HG02588 (cell line): Measurements from ENCODE around the gene HAUS6.
"Not testable (repeated sequence)": the region's sequence is repeated elsewhere in the genome, so short reads cannot be mapped to it uniquely, and the experiment has no call there.

Experiments
- ATAC-seq: cut with Tn5 transposase; IDR thresholded peaks from one replicate; pipeline ENCODE4 v1.9.1; 2021; ENCODE audit warnings: mild to moderate bottlenecking, moderate library complexity; ENCODE audit not compliant: unreplicated experiment

Gene HAUS6

DNA sequence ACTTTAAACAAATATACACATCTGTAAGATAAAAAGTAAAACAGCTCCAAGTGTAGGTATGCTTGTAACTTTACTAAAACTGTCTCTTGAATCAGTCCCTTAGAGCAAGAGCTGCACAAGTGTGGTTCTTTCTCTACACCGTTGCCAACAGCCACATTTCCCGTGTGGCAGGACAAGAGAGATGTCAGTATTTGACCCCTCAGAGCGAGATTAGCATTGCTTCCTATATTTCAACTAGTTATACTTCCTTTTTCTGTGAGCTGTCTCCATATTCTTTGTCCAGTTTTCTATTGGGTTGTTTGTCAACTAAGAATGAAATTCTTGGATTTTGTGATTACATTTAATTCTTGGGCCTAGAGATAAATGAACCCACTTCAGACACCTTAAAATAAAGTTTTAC, 16.5 kb upstream of the HAUS6 start:
- ATAC-seq, result no peak

- no peak for ATAC-seq
Observed at GRCh38 chr9:19117039-19117716, 14.5 kb upstream of the HAUS6 start.

DNA sequence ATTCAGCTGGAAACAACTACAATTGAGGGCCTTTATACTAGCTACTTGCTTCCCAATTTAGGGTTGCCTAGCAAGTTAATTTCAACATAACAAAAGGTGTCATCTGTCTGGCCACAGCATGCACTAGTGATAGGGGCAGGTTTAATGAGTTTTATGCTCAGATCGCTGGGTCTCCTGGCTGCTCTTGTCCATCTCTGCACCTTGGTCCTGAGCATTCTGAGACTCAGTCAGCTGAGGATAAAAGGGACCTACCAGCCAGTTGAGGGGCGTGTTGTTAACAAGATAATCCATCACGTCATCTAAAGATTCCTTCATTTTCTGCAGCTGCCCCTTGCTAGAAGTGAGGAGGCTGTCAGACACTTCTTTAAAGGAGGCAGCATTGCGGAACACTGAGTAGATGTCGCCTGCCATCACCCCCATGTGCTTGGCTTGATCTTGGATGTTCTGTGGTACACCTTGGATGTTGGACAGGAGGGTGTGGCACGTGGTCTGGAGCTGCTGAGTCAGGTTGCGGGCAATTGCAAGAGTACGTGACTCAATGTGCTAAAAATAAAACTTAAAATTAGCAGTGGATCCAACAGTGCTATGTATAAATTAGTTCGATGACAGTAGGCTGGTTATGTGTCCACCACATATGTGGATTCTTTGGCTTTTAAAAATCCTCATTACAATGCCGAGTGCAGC, 13.5 kb upstream of the HAUS6 start:
- no peak for ATAC-seq

DNA sequence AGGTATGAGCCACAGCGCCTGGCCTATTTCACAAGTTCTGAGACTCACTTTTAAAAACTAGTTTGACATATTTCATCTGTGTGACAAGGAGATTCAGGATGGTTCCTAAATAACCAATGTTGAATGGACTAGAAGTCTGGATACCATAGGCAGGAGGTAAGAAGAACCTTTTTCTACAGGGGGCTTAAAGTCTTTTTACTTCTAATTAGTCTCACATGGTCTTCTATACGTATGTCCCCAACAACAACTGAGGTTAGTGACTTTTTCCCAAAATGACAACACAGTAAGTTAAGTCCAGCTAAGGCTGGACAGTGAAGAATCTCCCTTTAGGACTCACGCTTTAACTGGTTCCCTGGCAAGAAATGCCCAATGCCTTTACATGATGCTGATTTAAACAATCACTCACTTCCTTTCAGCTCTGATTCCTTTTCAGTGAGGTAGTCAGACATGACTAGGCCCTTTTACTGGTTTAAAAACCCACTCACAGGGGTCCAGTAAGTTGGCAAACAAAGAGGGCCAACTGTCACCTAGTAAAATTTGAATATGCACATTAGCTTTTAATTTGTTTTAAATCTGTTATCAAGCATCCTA, 12.1 kb upstream of the HAUS6 start:
- no peak for ATAC-seq

- no peak for ATAC-seq
Observed at GRCh38 chr9:19113964-19114679, 11.4 kb upstream of the HAUS6 start.

DNA sequence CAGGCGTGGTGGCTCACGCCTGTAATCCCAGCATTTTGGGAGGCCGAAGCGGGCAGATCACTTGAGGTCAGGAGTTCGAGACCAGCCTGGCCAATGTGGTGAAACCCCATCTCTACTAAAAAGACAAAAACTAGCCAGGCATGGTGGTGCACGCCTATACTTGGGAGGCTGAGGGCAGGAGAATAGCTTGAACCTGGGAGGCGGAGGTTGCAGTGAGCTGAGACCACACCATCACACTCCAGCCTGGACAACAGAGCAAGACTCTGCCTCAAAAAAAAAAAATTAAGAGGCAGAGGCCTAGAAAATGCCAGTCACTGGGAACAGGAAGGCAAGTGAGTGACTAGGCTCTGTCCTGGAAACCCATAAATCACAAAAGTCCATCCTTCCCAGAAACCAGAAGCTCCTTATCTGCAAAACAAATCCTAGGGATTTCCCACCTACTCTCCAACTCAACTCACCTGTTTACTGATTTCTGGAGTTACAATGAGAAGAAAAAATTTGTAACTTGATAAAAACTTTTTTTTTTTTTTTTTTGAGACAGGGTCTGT, 10.4 kb upstream of the HAUS6 start:
- not testable (repeated sequence) for ATAC-seq

DNA sequence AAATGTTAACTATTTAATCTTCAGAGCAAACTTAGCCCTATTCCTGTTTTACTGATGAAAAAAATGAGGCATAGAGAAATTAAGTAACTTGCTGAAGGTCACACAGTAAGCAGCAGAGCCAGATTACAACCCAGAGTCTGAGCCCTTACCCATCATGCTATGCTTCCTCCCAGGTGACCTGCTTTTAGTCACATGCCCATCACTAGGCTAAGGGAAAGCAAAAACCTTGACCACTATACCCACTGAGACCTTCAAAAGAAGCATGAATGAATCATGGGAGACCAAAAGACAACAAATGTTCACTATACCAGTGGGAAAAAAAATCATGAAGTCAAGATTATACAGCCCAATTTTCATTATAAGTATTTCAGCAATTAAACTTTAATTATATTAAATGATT, 5.3 kb upstream of the HAUS6 start:
- no peak for ATAC-seq

- ATAC-seq, result no peak
Observed at GRCh38 chr9:19104515-19105282, 2.0 kb upstream of the HAUS6 start.

DNA sequence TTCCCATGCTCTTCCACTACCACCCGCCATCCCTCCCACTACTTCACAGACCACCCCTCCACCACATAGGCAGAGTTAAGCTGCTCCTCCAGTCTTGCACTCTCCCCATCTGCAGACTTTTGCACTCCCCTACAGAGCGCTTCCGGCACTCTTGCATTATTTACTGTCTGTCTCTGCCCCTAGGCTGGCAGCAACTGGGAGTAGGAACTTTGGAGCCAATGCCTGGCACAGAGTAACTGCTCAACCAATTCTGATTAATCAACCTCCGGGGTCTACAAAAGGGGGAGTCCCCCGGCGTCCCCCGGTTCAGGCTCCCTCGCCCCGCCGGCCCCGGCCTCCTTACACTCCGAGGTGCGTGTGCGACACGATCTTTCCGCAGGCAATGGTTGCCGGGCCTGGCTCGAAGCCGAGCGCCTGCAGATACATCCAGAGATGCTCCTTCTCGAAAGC, 498 bp downstream of the HAUS6 start:
- ATAC-seq, result peak; percentile 12

GRCh38 chr9:19101203-19101602, 1.5 kb downstream of the HAUS6 start:
- no peak for ATAC-seq

DNA sequence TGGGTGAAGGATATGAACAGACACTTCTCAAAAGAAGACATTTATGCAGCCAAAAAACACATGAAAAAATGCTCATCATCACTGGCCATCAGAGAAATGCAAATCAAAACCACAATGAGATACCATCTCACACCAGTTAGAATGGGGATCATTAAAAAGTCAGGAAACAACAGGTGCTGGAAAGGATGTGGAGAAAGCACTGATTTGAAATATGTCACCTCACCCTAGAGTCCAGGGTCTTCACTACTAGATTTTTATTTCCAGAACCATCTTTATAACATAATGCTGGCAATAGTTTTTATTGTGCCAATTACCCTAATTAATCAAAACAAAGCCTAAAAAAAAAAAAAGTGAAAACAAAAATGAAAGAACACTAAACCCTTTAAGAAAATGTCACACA, 5.3 kb downstream of the HAUS6 start:
- ATAC-seq, result not testable (repeated sequence)

- ATAC-seq, result no peak
Observed at GRCh38 chr9:19087106-19088000, 15.4 kb downstream of the HAUS6 start.

GRCh38 chr9:19085295-19085694, 17.4 kb downstream of the HAUS6 start:
- ATAC-seq, result no peak

DNA sequence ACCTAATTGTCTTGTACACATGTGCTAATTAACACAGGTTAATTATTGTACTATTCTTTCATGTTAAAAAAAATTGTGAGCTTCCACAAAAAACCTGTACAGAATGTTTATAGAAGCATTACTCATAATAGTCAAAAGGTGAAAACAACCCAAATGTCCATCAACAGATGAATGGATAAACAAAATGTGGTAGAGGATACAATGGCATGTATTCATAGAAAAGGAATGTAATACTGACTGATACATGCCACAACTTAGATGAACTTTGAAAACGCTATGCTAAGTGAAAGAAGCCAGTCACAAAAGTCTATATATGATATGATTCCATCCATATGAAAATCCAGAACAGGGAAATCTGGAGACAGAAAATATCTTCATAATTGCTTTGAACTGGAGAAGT, 27.9 kb downstream of the HAUS6 start:
- no peak for ATAC-seq

GRCh38 chr9:19074229-19074628, 28.5 kb downstream of the HAUS6 start:
- no peak for ATAC-seq

DNA sequence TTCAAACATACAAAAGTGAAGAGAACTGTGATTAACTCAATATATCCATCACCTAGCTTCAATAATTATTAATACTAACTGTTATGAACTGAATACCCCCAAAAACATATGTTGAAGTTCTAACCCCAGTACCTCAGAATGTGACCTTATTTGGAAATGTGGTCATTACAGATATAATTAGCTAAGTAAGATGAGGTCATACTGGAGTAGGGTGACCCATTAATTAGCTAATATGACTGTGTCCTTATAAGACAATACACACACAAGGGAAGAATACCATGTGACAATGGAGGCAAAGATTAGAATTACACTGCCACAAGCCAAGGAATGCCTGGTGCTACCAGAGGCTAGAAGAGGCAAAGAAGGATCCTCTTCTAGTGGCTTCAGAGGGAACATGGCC, 45.7 kb downstream of the HAUS6 start:
- no peak for ATAC-seq

DNA sequence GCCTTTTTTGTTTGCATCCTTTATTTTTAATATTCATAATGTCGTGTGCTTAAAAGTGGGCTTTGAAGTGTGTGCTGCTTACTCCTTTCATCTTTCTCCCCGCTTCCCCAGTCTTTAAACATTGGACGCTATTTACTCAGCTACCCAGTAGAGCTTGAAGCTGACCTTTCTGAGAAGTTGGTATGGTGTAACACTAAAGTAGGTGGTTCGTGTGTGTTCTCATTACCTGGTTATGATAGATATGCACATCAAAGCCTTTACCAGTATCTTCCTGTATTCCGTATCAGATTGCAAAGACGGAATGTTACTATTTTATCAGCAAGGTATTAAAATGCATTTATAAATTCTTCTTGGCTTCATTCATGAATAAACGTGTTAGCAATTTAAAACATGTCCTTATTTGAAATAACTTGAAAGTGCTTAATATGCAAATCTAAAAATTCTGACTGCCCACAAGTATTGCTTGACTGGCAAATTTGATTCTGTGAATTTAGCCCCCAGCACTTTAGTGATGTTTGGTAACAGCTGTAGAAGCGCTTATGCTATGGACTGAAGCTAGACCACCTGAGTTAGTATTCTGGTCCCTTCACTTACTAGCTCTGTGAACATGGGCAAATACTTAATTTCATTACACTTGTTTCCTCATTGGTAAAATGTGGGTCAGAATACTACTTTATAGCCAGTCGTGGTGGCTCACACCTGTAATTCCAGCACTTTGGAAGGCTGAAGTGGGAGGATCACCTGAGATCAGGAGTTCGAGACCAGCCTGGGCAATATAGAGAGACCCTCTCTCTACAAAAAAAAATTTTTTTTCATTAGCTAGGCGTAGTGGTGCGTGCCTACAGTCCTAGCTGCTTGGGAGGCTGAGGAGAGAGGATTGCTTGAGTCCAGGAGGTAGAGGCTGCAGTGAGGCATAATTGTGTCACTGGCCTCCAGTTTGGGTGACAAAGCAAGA, 51.8 kb downstream of the HAUS6 start:
- no peak for ATAC-seq

GRCh38 chr9:19049917-19050636, 52.6 kb downstream of the HAUS6 start:
- ATAC-seq, result no peak
